HepG2 (cell line): ENCODE data around the gene GRM7. TPM values are rescaled to one million over a fixed set of nuclear protein-coding genes. Genes with fewer than 3 reads are reported as not detected.

Source experiments
- ATAC-seq: fragments of 200-7000 bp; cut with Tn5 transposase; 3 replicates; pipeline ENCODE4 v1.9.1; 2020; ENCODE audit warnings: mild to moderate bottlenecking, moderate library complexity
- BruUV-seq: library from RNA; stranded (reverse); fragments of 400-500 nt; replicated peaks from 2 replicates; lab custom pipeline; 2021; lab: Mats Ljungman, UMichigan
- CTCF ChIA-PET: fragments of 300-600 bp; formaldehyde crosslinking; extraction: SDS; loops from one replicate; lab custom pipeline; 2021; ENCODE audit warnings: low total read pairs, inconsistent platforms, low intra/inter-chr PET ratio; lab: Yijun Ruan, JAX
- POLR2A ChIA-PET: fragments of 350-600 bp; sonication (Branson Sonifier 250); formaldehyde crosslinking; loops from one replicate; lab custom pipeline; 2020; ENCODE audit warnings: antibody characterized with exemption, inconsistent platforms; lab: Yijun Ruan, JAX
- DNase-seq: peaks from one replicate; pipeline ENCODE4 v3.0.0-alpha.2; 2015; ENCODE audit warnings: low spot score
- FAIRE-seq: peaks from 3 replicates; lab custom pipeline; 2011; peaks lifted over from hg19 to GRCh38; lab: Jason Lieb, UNC
- H2AFZ ChIP-seq: one replicate; pipeline ENCODE4 v1.6.1; 2011; ENCODE audit warnings: low read length, inconsistent platforms
- H3K27ac ChIP-seq: fragments of 300-600 bp; 3 replicates; pipeline ENCODE4 v1.8.0; 2011; ENCODE audit warnings: mixed run types, mild to moderate bottlenecking, mixed read lengths, low read length, inconsistent platforms; ENCODE audit not compliant: insufficient read depth; ENCODE audit errors: extremely low read length
- H3K27me3 ChIP-seq, 2 experiments: fragments of 200-600 bp in 1 of 2; 2 replicates in 1 of 2; 3 replicates in 1 of 2; pipeline versions ENCODE4 v1.6.0 to v1.8.0; 2011; ENCODE audit warnings: low read length in 2 of 2, mild to moderate bottlenecking in 2 of 2, moderate library complexity in 2 of 2, inconsistent platforms in 1 of 2; ENCODE audit not compliant: insufficient read depth in 2 of 2, control insufficient read depth in 1 of 2
- H3K36me3 ChIP-seq, 2 experiments: fragments of 200-600 bp in 1 of 2; replicated peaks in 1 of 2; 2 replicates in 1 of 2; 3 replicates in 1 of 2; pipeline versions ENCODE4 v1.5.1 to v1.8.0; 2011; ENCODE audit warnings: low read length in 2 of 2, inconsistent platforms in 1 of 2; ENCODE audit not compliant: insufficient read depth in 2 of 2, control insufficient read depth in 1 of 2
- H3K4me1 ChIP-seq: 2 replicates; pipeline ENCODE4 v1.5.1; 2012; ENCODE audit warnings: low read length, inconsistent platforms; ENCODE audit not compliant: insufficient read depth
- H3K4me2 ChIP-seq: 2 replicates; pipeline ENCODE4 v1.6.0; 2011; ENCODE audit warnings: low read depth, low read length, inconsistent platforms
- H3K4me3 ChIP-seq, 3 experiments: fragments of 200-600 bp in 1 of 3; sonication (generic), shearing (Covaris generic) in 1 of 3; replicated peaks in 1 of 3; 2 replicates each; pipeline ENCODE4 v1.5.1; 2011 to 2016; ENCODE audit warnings: low read length in 3 of 3, inconsistent platforms in 2 of 3, low read depth in 2 of 3, mild to moderate bottlenecking in 2 of 3, control low read depth in 1 of 3, mixed read lengths in 1 of 3; ENCODE audit not compliant: insufficient read depth in 1 of 3
- H3K79me2 ChIP-seq: one replicate; pipeline ENCODE4 v1.6.1; 2011; ENCODE audit warnings: low read length, inconsistent platforms; ENCODE audit not compliant: insufficient read depth
- H3K9ac ChIP-seq: 2 replicates; pipeline ENCODE4 v1.6.0; 2011; ENCODE audit warnings: mild to moderate bottlenecking, low read depth, low read length, inconsistent platforms; ENCODE audit not compliant: insufficient read depth
- H3K9me3 ChIP-seq: 2 replicates; pipeline ENCODE4 v1.5.1; 2012; ENCODE audit warnings: mild to moderate bottlenecking, low read length
- H4K20me1 ChIP-seq: 2 replicates; pipeline ENCODE4 v1.6.0; 2011; ENCODE audit warnings: inconsistent platforms, mild to moderate bottlenecking, low read length, moderate library complexity; ENCODE audit not compliant: insufficient read depth
- ATF7 ChIP-seq, 2 experiments: fragments of 450-650 bp in 1 of 2; sonication (generic) in 1 of 2; formaldehyde crosslinking in 1 of 2; IDR thresholded peaks; 2 replicates each; pipeline versions ENCODE4 v1.4.0 to v1.6.1; 2016 to 2020; ENCODE audit warnings: antibody characterized with exemption in 1 of 2, mild to moderate bottlenecking in 1 of 2, missing genetic modification reagents in 1 of 2
- FOXJ3 ChIP-seq: sonication (generic); formaldehyde crosslinking; IDR thresholded peaks from 2 replicates; pipeline ENCODE4 v1.4.0; 2020; ENCODE audit warnings: missing genetic modification reagents, mild to moderate bottlenecking, borderline replicate concordance
- MXI1 ChIP-seq: IDR thresholded peaks from 3 replicates; pipeline ENCODE4 v1.6.1; 2012; ENCODE audit warnings: low read depth, low read length, inconsistent platforms, borderline replicate concordance
- SIN3B ChIP-seq: fragments of 150-350 bp; IDR thresholded peaks from 2 replicates; pipeline ENCODE4 v1.6.1; 2014; ENCODE audit warnings: low read length
- ZNF337 ChIP-seq: sonication (generic); formaldehyde crosslinking; IDR thresholded peaks from 2 replicates; pipeline ENCODE4 v1.5.1; 2020; ENCODE audit warnings: missing genetic modification reagents, low read depth, mild to moderate bottlenecking, borderline replicate concordance
- ZNF510 ChIP-seq: sonication (generic); formaldehyde crosslinking; IDR thresholded peaks from 2 replicates; pipeline ENCODE4 v1.4.0; 2020; ENCODE audit warnings: low read depth, mild to moderate bottlenecking, missing genetic modification reagents
- ZNF547 ChIP-seq: sonication (generic); formaldehyde crosslinking; IDR thresholded peaks from 2 replicates; pipeline ENCODE4 v1.5.1; 2020; ENCODE audit warnings: mild to moderate bottlenecking, missing genetic modification reagents
- ZNF556 ChIP-seq: sonication (generic); formaldehyde crosslinking; IDR thresholded peaks from 2 replicates; pipeline ENCODE4 v1.4.0; 2020; ENCODE audit warnings: mild to moderate bottlenecking, missing genetic modification reagents, borderline replicate concordance
- ZNF562 ChIP-seq: sonication (generic); formaldehyde crosslinking; IDR thresholded peaks from 2 replicates; pipeline ENCODE4 v1.8.0; 2022; ENCODE audit warnings: missing genetic modification reagents, borderline replicate concordance
- ZNF607 ChIP-seq: sonication (generic); formaldehyde crosslinking; IDR thresholded peaks from 2 replicates; pipeline ENCODE4 v1.5.1; 2020; ENCODE audit warnings: missing genetic modification reagents, mild to moderate bottlenecking, borderline replicate concordance
- WGBS: methylation state at CpG from one replicate; pipeline ENCODE4 v1.1.6; 2017; ENCODE audit warnings: low lambda C conversion rate; 5-methylcytosine and 5-hydroxymethylcytosine counted together
- in situ Hi-C: cut with HindIII; loops from 2 replicates; pipeline ENCODE4 v1.10.0; 2017; ENCODE audit warnings: low pct_unique_long_range_greater_than_20kb; ENCODE audit not compliant: extremely low pct_ligation_motif_present
- intact Hi-C: fragments of 100-400 bp; cut with micrococcal nuclease; formaldehyde crosslinking; loops from one replicate; pipeline ENCODE4 v1.10.0; 2022; ENCODE audit not compliant: unreplicated experiment
- polyA plus RNA-seq, 8 experiments: library from polyadenylated mRNA; depleted of rRNA in 3 of 8; stranded (reverse) in 7 of 8; unstranded in 1 of 8; fragments of >200 nt; fragmentation: Illumina TruSeq in 4 of 8; extraction: Trizol in 4 of 8; gene quantifications; 2 replicates each; pipeline versions ENCODE4 v1.2.1 to v1.2.3, GENCODE V29; 2011 to 2016; ENCODE audit warnings: low read depth in 4 of 8, missing spikeins in 1 of 8, mixed read lengths in 1 of 8; ENCODE audit not compliant: insufficient read depth in 1 of 8
- total RNA-seq, 5 experiments: library from RNA; depleted of rRNA; stranded (reverse); fragments of >200 nt; fragmentation: Illumina TruSeq; extraction: Trizol; gene quantifications; 2 replicates each; pipeline ENCODE4 v1.2.3, GENCODE V29; 2016; ENCODE audit warnings: low read depth in 1 of 5
- TF ChIP-seq, protein P1 (sequence below): sonication (generic); formaldehyde crosslinking; IDR thresholded peaks from 2 replicates; pipeline ENCODE4 v1.8.1; 2022; ENCODE audit warnings: low read depth, mild to moderate bottlenecking, missing genetic modification reagents
- TF ChIP-seq, protein P2 (sequence below): sonication (generic); formaldehyde crosslinking; IDR thresholded peaks from 2 replicates; pipeline ENCODE4 v1.4.0; 2020; ENCODE audit warnings: missing genetic modification reagents

Gene GRM7
- total and polyA plus RNA-seq, 2 of the 13 experiments (the other 11 are each of a cell fraction or from before 2014, with no cell fraction given): not detected

DNA sequence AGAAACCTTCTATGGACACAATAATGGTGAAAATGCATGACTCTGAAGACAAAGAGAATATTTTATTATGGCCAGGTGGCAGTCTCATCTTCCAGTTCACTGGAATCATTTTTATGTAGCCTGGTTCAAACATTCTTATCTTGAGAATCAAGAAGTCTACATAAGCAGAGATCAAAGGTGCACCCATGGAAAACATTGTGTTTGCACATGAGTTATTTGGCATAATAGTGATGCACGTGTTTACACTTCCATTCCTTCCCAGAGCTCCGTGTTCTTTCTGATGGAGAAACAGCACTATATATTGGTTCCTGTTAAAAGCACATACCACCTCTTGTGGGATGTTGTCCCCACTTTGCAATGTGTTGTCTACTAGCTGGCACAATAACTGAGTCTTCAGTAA is 572.2 kb downstream of the GRM7 start:
- ChIA-PET POLR2A (no interaction called here), CTCF (no interaction called here)
- Histone ChIP-seq H3K27me3 (no peaks in the 10 kb centered on the region), H3K4me3 (no peak overlapping the region), H3K79me2 (no peaks in the 10 kb centered on the region), H3K4me1 (no peaks in the 10 kb centered on the region), H4K20me1 (no peaks in the 10 kb centered on the region), H3K27ac (no peak overlapping the region), H3K9me3 (peaks cover 69% of the 10 kb centered on the region), H3K9ac (no peak overlapping the region), H3K36me3 (no peaks in the 10 kb centered on the region), H2AFZ (no peak overlapping the region), H3K4me2 (no peak overlapping the region)
- in situ Hi-C loops: no loop called here
- WGBS: 4% methylated on average over 2 of the region's 2 CpGs
- no peak for ATAC-seq
- no TSS peak for BruUV-seq
- no peak for FAIRE-seq
- TF ChIP-seq ZNF562 (CRISPR knock-in tag) (no peak), FOXJ3 (CRISPR knock-in tag) (no peak), MXI1 (no peak), ZNF510 (CRISPR knock-in tag) (no peak), ATF7 (IDR thresholded peaks at IDR 0.05) (no peak), ATF7 (CRISPR knock-in tag; IDR thresholded peaks at IDR 0.05) (no peak), ZNF556 (CRISPR knock-in tag) (no peak), ZNF547 (CRISPR knock-in tag) (no peak), SIN3B (no peak), ZNF337 (CRISPR knock-in tag) (no peak), ZNF607 (CRISPR knock-in tag) (no peak)
- TF ChIP-seq, protein P1, sequence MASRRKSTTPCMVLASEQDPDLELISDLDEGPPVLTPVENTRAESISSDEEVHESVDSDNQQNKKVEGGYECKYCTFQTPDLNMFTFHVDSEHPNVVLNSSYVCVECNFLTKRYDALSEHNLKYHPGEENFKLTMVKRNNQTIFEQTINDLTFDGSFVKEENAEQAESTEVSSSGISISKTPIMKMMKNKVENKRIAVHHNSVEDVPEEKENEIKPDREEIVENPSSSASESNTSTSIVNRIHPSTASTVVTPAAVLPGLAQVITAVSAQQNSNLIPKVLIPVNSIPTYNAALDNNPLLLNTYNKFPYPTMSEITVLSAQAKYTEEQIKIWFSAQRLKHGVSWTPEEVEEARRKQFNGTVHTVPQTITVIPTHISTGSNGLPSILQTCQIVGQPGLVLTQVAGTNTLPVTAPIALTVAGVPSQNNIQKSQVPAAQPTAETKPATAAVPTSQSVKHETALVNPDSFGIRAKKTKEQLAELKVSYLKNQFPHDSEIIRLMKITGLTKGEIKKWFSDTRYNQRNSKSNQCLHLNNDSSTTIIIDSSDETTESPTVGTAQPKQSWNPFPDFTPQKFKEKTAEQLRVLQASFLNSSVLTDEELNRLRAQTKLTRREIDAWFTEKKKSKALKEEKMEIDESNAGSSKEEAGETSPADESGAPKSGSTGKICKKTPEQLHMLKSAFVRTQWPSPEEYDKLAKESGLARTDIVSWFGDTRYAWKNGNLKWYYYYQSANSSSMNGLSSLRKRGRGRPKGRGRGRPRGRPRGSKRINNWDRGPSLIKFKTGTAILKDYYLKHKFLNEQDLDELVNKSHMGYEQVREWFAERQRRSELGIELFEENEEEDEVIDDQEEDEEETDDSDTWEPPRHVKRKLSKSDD (CRISPR knock-in tag): no peak
- TF ChIP-seq, protein P2, sequence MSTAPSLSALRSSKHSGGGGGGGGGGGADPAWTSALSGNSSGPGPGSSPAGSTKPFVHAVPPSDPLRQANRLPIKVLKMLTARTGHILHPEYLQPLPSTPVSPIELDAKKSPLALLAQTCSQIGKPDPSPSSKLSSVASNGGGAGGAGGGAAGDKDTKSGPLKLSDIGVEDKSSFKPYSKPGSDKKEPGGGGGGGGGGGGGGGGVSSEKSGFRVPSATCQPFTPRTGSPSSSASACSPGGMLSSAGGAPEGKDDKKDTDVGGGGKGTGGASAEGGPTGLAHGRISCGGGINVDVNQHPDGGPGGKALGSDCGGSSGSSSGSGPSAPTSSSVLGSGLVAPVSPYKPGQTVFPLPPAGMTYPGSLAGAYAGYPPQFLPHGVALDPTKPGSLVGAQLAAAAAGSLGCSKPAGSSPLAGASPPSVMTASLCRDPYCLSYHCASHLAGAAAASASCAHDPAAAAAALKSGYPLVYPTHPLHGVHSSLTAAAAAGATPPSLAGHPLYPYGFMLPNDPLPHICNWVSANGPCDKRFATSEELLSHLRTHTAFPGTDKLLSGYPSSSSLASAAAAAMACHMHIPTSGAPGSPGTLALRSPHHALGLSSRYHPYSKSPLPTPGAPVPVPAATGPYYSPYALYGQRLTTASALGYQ (CRISPR knock-in tag): no peak
- intact Hi-C loops: no loop called here
- no peak for DNase-seq
